ENCODE data around the gene KCTD21. TPM values are rescaled to one million over a fixed set of nuclear protein-coding genes. Genes with fewer than 3 reads are reported as not detected.

Gene KCTD21
- polyA plus RNA-seq, 5 donors: 8.9 to 10.1 (median 9.7) TPM

- no peak for DNase-seq
These were observed 38.8 kb downstream of the KCTD21 start for GRCh38 chr11:78149646-78150045.

DNA sequence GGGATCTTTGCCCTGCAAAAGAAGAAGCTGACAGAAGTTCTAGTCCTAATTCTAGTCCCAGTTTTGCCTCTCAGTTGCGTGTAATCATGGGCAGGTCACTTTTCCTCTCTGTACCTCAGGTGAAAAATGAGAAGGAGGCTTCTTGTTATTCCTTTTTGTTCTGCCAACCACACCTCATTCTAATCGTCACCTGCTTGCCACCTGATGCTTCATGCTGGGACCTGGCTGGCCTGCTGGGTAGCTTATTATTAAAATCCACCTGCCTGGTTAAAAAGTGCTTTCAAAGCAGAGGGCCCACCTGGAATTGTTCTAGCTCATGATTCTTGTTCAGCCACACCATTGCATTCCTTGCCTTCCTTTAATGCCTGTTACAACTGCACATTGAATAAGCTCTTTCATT lies 40.6 kb downstream of the KCTD21 start:
- no peak for DNase-seq

DNA sequence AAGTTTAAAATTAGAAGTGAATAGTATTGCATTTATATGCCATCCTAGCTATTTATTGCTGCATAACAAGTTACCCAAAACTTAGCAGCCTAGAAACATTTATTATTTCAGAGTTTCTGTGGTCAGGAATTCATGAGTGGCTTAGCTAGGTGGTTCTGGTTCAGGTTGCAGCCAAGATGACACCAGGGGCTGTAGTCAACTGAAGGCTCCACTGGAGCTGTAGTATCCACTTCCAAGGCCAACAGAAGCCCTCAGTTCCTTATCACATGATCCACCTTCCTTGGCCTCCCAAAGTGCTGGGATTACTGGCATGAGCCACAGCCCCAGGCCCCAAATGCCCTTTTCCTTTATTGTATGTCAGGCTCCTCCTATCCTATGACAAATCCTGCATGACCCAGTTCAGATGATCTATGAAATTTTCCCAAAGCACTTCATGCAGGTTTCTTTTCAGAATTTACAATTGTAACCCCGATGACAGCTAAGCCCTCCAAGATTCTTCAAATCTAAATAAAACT lies 42.9 kb downstream of the KCTD21 start:
- DNase-seq: no peak

DNA sequence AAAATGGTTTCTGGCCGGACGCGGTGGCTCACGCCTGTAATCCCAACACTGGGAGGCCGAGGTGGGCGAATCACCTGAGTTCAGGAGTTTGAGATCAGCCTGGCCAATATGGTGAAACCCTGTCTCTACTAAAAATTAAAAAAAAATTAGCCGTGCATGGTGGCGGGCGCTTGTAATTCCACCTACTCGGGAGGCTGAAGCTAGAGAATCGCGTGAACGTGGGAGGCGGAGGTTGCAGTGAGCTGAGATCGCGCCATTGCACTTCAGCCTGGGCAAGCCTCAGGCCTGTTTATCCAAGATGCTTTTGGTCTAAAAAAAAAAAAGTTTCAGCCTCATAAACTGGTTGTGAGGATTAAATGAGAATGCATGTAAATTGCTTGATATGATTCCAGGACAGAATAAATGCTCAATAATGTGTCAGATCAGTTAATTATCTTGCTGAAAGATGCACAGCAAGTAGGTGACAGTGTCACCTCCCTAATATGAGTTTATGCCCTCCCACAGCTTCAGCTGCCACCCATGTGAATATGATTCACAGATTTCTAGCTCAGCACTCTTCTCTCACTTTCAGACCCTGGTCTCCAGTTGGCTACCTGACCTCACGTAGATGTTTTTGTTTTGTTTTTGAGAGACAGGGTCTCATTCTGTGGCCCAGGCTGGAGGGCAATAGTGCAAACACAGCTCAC lies 47.9 kb downstream of the KCTD21 start:
- DNase-seq: no peak

- peak; percentile 92 to 95 for DNase-seq
These were observed 48.7 kb downstream of the KCTD21 start, which contains the start of gene ALG8 for GRCh38 chr11:78139422-78140391. Gene ALG8 (minus strand): TSS chr11:78139626. CDS start chr11:78139588, 38 bp downstream.

DNA sequence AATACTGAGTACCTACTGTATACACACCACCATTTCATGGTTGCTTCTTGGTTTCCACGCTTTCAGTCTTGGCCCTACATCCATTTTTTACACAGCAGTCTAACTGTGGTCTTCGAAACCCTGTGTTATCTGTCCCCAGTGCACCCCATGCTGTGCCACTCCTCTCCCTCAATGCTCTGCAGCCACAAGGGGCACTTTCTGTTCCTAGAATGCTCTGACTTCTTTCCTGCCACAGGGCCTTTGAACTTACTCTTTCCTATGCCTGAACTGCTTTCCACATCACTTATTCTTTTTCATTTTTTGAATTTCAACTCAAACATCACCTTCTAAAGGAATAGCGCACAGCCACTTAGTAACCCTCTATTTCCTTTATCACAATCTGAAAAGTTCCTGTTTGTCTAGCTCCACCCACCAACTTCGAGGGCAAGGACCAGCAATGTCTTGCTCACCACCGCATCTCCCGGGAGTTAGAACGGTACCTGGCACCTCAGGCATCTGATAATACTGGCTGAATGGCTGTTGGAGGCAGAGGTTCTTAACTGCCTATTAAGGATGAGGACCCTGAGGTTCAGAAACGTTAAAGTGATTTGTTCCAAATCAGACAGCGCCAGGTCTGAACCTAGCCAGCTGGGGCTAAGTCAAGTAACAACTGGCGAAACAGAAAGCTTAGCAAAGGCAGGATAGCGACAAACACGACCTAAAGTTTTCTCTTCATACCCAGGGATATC lies 49.6 kb downstream of the KCTD21 start:
- DNase-seq: peak in 1 of 2 donors; percentile 8

GRCh38 chr11:78138291-78138690 lies 50.1 kb downstream of the KCTD21 start:
- DNase-seq: no peak

GRCh38 chr11:78132475-78132874 lies 56.0 kb downstream of the KCTD21 start:
- no peak for DNase-seq

GRCh38 chr11:78131956-78132355 lies 56.5 kb downstream of the KCTD21 start:
- DNase-seq: no peak

- DNase-seq: no peak
These were observed 61.0 kb downstream of the KCTD21 start for GRCh38 chr11:78127403-78127802.

Other genes with a start within 250 kb of the KCTD21 start
- 10 to 100 TPM; 43.2 to 60.1 (median 55.2) TPM for gene INTS4, start 194.0 kb downstream of the KCTD21 start, polyA plus RNA-seq (ENCODE audit: insufficient read depth in 1 of 5, insufficient read length in 5 of 5, low replicate concordance in 1 of 5)
- 10 to 100 TPM in 1 of 5 donors, 1 to 10 TPM in 4; 7.1 to 11.1 (median 8.2) TPM for gene KCTD14, start 165.3 kb downstream of the KCTD21 start, polyA plus RNA-seq (ENCODE audit: insufficient read depth in 1 of 5, insufficient read length in 5 of 5, low replicate concordance in 1 of 5)
- under 1 TPM; 0.31 to 0.54 (median 0.36) TPM for gene THRSP, start 124.8 kb downstream of the KCTD21 start, polyA plus RNA-seq (ENCODE audit: insufficient read depth in 1 of 5, insufficient read length in 5 of 5, low replicate concordance in 1 of 5)
- 100 to 1,000 TPM in 4 of 5 donors, 10 to 100 TPM in 1; 96.3 to 184 (median 149) TPM for gene NDUFC2, start 108.8 kb downstream of the KCTD21 start, polyA plus RNA-seq (ENCODE audit: insufficient read depth in 1 of 5, insufficient read length in 5 of 5, low replicate concordance in 1 of 5)
- gene ALG8, start 49.0 kb downstream of the KCTD21 start, polyA plus RNA-seq (ENCODE audit: insufficient read depth in 1 of 5, insufficient read length in 5 of 5, low replicate concordance in 1 of 5): 10 to 100 TPM; 47.1 to 60.8 (median 57.1) TPM
- gene USP35, start 293 bp upstream of the KCTD21 start, polyA plus RNA-seq (ENCODE audit: insufficient read depth in 1 of 5, insufficient read length in 5 of 5, low replicate concordance in 1 of 5): 1 to 10 TPM; 4.8 to 8.1 (median 7.2) TPM
- gene GAB2, start 229.2 kb upstream of the KCTD21 start, polyA plus RNA-seq (ENCODE audit: insufficient read depth in 1 of 5, insufficient read length in 5 of 5, low replicate concordance in 1 of 5): 10 to 100 TPM; 16.1 to 20.4 (median 17.7) TPM